Loucy (cell line): ENCODE measurements around the gene C16orf90.

Experiments used
- EZH2phosphoT487 ChIP-seq: fragments of 200-600 bp; IDR thresholded peaks from 2 replicates; pipeline ENCODE4 v1.6.1; 2018; ENCODE audit warnings: antibody characterized with exemption, mild to moderate bottlenecking, moderate library complexity, borderline replicate concordance
- TF ChIP-seq, protein P1 (sequence below): fragments of 200-600 bp; sonication (generic); conservative IDR thresholded peaks from 2 replicates; pipeline ENCODE4 v1.5.1; 2014; ENCODE audit warnings: mild to moderate bottlenecking, antibody characterized with exemption, low read length

DNA sequence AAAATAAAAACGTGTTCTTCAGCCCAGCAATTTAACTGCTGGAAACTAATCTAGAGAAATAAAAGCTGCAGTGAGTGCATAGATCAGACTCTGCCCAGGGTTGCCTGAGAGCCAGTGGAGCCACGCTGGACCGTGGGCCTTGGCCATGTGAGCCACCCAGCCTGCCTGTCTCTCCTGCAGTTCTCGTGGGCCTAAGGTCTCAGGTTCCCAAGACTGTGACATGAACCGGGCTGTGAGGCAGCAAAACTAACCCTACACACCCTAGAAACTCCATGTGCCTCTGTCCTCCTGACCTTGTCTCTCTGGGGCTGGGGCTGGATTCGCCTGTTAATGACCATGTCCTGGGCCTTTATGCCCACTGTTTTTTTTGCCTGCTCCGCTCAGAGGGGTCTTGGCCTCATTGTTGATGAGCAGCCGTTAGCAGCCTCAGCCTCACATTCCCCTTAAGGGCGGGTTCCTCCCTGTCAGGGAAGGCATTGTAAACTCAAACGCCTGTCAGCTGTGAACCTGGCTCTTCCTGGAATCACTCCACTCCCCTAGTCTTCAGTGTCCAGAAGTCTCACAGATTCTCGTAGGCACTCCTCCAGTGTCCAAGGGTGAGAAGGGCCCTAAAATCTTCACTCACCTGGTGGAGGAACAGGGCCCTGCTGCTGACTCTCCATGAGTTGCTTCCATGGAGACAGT, 16.9 kb downstream of the C16orf90 start:
- TF ChIP-seq, protein P1, sequence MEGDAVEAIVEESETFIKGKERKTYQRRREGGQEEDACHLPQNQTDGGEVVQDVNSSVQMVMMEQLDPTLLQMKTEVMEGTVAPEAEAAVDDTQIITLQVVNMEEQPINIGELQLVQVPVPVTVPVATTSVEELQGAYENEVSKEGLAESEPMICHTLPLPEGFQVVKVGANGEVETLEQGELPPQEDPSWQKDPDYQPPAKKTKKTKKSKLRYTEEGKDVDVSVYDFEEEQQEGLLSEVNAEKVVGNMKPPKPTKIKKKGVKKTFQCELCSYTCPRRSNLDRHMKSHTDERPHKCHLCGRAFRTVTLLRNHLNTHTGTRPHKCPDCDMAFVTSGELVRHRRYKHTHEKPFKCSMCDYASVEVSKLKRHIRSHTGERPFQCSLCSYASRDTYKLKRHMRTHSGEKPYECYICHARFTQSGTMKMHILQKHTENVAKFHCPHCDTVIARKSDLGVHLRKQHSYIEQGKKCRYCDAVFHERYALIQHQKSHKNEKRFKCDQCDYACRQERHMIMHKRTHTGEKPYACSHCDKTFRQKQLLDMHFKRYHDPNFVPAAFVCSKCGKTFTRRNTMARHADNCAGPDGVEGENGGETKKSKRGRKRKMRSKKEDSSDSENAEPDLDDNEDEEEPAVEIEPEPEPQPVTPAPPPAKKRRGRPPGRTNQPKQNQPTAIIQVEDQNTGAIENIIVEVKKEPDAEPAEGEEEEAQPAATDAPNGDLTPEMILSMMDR = no peak
- no peak for TF ChIP-seq EZH2phosphoT487
